Measurements from ENCODE around the gene SLC38A3.

Gene SLC38A3

DNA sequence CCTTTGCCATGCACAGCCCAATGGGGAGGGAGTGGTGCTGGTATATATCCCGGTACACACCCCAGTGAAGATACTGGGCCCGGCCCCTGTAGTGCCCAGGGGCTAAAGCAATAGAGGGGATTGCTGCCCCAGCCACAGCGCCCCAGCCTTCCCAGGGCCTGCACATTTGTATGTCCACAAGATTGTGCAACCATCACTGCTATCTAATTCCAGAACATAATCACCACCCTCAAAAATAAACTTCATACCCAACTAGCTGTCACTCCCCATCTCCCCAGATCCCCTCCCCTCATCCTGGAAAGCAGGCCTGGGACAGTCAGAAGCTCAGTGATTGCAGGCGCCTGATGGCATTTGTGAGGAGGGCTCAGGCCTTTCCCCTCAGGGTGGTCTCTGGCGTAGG is 44.4 kb downstream of the SLC38A3 start:
- DNase-seq (ENCODE audit: extremely low read depth, insufficient read length) = no peak
- Histone ChIP-seq H3K27me3 (replicated peaks; ENCODE audit: control insufficient read depth, insufficient read depth, low read length) (no peaks in the 10 kb centered on the region), H3K4me3 (replicated peaks; ENCODE audit: low read depth, low read length) (no peak overlapping the region), H3K36me3 (ENCODE audit: control insufficient read depth, insufficient read depth, low read length) (peaks cover 40% of the 10 kb centered on the region)
- TF ChIP-seq, protein P1, sequence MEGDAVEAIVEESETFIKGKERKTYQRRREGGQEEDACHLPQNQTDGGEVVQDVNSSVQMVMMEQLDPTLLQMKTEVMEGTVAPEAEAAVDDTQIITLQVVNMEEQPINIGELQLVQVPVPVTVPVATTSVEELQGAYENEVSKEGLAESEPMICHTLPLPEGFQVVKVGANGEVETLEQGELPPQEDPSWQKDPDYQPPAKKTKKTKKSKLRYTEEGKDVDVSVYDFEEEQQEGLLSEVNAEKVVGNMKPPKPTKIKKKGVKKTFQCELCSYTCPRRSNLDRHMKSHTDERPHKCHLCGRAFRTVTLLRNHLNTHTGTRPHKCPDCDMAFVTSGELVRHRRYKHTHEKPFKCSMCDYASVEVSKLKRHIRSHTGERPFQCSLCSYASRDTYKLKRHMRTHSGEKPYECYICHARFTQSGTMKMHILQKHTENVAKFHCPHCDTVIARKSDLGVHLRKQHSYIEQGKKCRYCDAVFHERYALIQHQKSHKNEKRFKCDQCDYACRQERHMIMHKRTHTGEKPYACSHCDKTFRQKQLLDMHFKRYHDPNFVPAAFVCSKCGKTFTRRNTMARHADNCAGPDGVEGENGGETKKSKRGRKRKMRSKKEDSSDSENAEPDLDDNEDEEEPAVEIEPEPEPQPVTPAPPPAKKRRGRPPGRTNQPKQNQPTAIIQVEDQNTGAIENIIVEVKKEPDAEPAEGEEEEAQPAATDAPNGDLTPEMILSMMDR (IDR thresholded peaks at IDR 0.05; ENCODE audit: insufficient read depth, low read length, poor library complexity, severe bottlenecking) = no peak

GRCh38 chr3:50250514-50250913 is 45.4 kb downstream of the SLC38A3 start:
- Histone ChIP-seq H3K36me3 (ENCODE audit: control insufficient read depth, insufficient read depth, low read length) (peaks cover 46% of the 10 kb centered on the region), H3K27me3 (replicated peaks; ENCODE audit: control insufficient read depth, insufficient read depth, low read length) (no peaks in the 10 kb centered on the region), H3K4me3 (replicated peaks; ENCODE audit: low read depth, low read length) (no peak overlapping the region)
- DNase-seq (ENCODE audit: extremely low read depth, insufficient read length) = no peak
- TF ChIP-seq, protein P1 (IDR thresholded peaks at IDR 0.05; ENCODE audit: insufficient read depth, low read length, poor library complexity, severe bottlenecking) = no peak

DNA sequence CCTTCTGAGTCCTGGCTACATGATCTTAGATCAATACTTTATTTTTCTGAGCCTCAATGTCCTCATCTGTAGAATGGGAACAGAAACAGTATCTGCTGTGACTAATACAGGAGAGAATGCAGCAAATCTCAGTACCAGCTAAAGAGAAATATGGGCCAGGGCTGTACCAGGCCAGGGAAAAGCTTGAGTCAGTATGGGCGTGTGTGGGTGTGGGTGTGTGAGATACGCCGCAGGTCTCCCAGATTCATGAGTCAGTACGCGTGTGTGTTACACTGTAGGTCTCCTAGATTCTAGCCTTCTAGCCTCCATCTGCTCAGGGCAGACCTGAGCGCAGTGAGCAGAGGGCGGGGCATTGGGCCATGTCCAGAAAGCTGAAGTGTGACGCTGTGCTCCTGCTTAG is 46.1 kb downstream of the SLC38A3 start:
- TF ChIP-seq, protein P1 (IDR thresholded peaks at IDR 0.05; ENCODE audit: insufficient read depth, low read length, poor library complexity, severe bottlenecking) = no peak
- DNase-seq (ENCODE audit: extremely low read depth, insufficient read length) = no peak

DNA sequence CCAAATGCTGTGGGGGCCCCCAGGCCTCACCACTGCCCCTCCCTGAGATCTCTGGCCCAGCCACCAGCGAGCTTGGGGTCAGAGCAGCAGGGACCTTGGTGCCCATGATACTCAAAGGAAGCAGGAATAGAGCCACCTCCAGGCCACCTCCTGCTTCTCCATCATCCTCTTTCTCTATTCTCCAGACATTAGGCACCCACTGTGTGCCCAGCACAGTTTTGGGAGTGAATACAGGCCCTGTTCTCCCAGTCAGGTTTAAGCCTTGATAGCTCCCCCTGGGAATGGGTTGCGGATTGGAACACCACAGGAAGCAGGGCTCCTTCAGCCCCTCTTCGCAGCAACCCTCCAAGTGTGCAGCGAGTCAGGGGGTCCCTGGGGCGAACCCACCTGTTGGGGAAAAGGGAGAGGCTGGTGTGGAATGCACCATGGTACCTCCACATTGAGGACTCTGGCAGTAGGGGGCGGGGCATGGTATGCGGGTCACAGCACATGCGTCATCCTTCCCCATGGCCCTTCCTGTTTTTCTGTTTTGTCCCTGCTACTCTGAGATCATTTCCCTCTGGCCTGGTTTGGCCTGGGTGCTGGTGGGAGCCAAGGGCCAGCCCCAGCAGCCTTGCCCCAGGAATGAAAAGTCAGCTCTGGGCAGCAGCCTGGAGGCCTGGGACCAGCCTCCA is 49.6 kb downstream of the SLC38A3 start:
- TF ChIP-seq, protein P1 (IDR thresholded peaks at IDR 0.05; ENCODE audit: insufficient read depth, low read length, poor library complexity, severe bottlenecking) = no peak
- Histone ChIP-seq H3K4me3 (replicated peaks; ENCODE audit: low read depth, low read length) (no peak overlapping the region), H3K36me3 (ENCODE audit: control insufficient read depth, insufficient read depth, low read length) (peaks cover 57% of the 10 kb centered on the region), H3K27me3 (replicated peaks; ENCODE audit: control insufficient read depth, insufficient read depth, low read length) (no peaks in the 10 kb centered on the region)
- DNase-seq (ENCODE audit: extremely low read depth, insufficient read length) = no peak

More for the DNA sequence above, 46.1 kb downstream of the SLC38A3 start:
- peaks cover 48% of the 10 kb centered on the region for H3K36me3 ChIP-seq (ENCODE audit: control insufficient read depth, insufficient read depth, low read length)
- no peak overlapping the region for H3K4me3 ChIP-seq (replicated peaks; ENCODE audit: low read depth, low read length)
- no peaks in the 10 kb centered on the region for H3K27me3 ChIP-seq (replicated peaks; ENCODE audit: control insufficient read depth, insufficient read depth, low read length)

DNA sequence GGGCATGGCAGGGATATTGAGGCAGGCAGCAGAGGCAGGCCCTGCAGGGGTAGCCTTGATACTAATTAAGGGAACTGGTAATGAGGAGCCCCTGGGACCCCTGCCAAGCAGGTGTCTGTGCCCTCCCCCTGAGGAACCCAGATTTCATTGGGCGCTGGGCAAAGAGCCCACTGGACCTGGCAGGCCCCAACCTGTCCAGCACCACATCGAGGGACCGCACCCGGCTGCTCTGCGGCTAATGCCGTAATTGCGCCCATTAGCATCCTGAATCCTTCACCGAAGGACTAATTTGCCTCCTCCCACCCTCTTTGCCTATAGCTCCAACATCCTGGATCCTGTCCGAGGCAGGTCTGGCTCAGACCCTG is 50.2 kb downstream of the SLC38A3 start:
- Histone ChIP-seq H3K4me3 (replicated peaks; ENCODE audit: low read depth, low read length) (no peak overlapping the region), H3K27me3 (replicated peaks; ENCODE audit: control insufficient read depth, insufficient read depth, low read length) (no peaks in the 10 kb centered on the region), H3K36me3 (ENCODE audit: control insufficient read depth, insufficient read depth, low read length) (peaks cover 54% of the 10 kb centered on the region)
- TF ChIP-seq, protein P1 (IDR thresholded peaks at IDR 0.05; ENCODE audit: insufficient read depth, low read length, poor library complexity, severe bottlenecking) = no peak
- no peak for DNase-seq (ENCODE audit: extremely low read depth, insufficient read length)

Measured in GM06990 (cell line).